Caco-2 (cell line): ENCODE results near the gene TMEM209. TPM values are rescaled to one million over a fixed set of nuclear protein-coding genes. Genes with fewer than 3 reads are reported as not detected.

Experiments used
- BruUV-seq: library from RNA; stranded (reverse); fragments of 400-500 nt; replicated peaks from 2 replicates; lab custom pipeline; 2021; lab: Mats Ljungman, UMichigan
- CTCF ChIA-PET: fragments of 300-600 bp; sonication (Branson Sonifier 250); formaldehyde crosslinking; loops from one replicate; lab custom pipeline; 2022; ENCODE audit warnings: antibody characterized with exemption; lab: Charles Lee
- POLR2A ChIA-PET: fragments of 300-600 bp; sonication (Branson Sonifier 250); formaldehyde crosslinking; loops from one replicate; lab custom pipeline; 2022; ENCODE audit warnings: antibody characterized with exemption; lab: Charles Lee
- DNase-seq, 2 experiments: peaks; one replicate each; pipeline versions ENCODE4 v3.0.0 to v3.0.0-alpha.2; 2020 to 2022
- H3K27me3 ChIP-seq: replicated peaks from 2 replicates; pipeline ENCODE4 v1.6.0; 2011; ENCODE audit warnings: low read length; ENCODE audit not compliant: control insufficient read depth, insufficient read depth
- H3K36me3 ChIP-seq: 2 replicates; pipeline ENCODE4 v1.5.1; 2011; ENCODE audit warnings: low read length; ENCODE audit not compliant: control insufficient read depth, insufficient read depth
- H3K4me1 ChIP-seq: fragments of 250-450 bp; sonication (Bioruptor Pico); 2 replicates; pipeline ENCODE4 v1.5.1; 2020; ENCODE audit warnings: mild to moderate bottlenecking
- H3K4me3 ChIP-seq: 2 replicates; pipeline ENCODE4 v1.5.1; 2011; ENCODE audit warnings: low read depth, mild to moderate bottlenecking, control low read depth, low read length
- H3K9me3 ChIP-seq: fragments of 250-450 bp; sonication (Bioruptor Pico); 2 replicates; pipeline ENCODE4 v1.5.1; 2020; ENCODE audit warnings: mild to moderate bottlenecking, moderate library complexity
- H3K27ac Mint-ChIP-seq: one replicate; pipeline ENCODE4 v1.8.0; 2022; ENCODE audit warnings: mixed read lengths; ENCODE audit not compliant: unreplicated experiment
- H3K27me3 Mint-ChIP-seq: one replicate; pipeline ENCODE4 v1.8.0; 2022; ENCODE audit warnings: mixed read lengths; ENCODE audit not compliant: insufficient read depth, unreplicated experiment
- H3K36me3 Mint-ChIP-seq: one replicate; pipeline ENCODE4 v1.8.0; 2022; ENCODE audit warnings: mild to moderate bottlenecking, mixed read lengths; ENCODE audit not compliant: insufficient read depth, unreplicated experiment
- H3K4me1 Mint-ChIP-seq: one replicate; pipeline ENCODE4 v1.8.0; 2022; ENCODE audit warnings: low read depth, mixed read lengths; ENCODE audit not compliant: unreplicated experiment
- H3K4me3 Mint-ChIP-seq: one replicate; pipeline ENCODE4 v1.8.0; 2022; ENCODE audit warnings: mild to moderate bottlenecking, moderate library complexity, mixed read lengths; ENCODE audit not compliant: unreplicated experiment
- H3K9me3 Mint-ChIP-seq: one replicate; pipeline ENCODE4 v1.8.0; 2022; ENCODE audit warnings: mixed read lengths; ENCODE audit not compliant: unreplicated experiment
- CTCF ChIP-seq, 2 experiments: fragments of 200-600 bp in 1 of 2; IDR thresholded peaks; 1 replicate in 1 of 2; 2 replicates in 1 of 2; pipeline versions ENCODE4 v1.5.1 to v1.8.0; 2011 to 2022; ENCODE audit warnings: antibody characterized with exemption in 1 of 2, control low read depth in 1 of 2, inconsistent platforms in 1 of 2, low read depth in 1 of 2, low read length in 1 of 2, mild to moderate bottlenecking in 1 of 2, moderate library complexity in 1 of 2; ENCODE audit not compliant: insufficient read depth in 1 of 2, severe bottlenecking in 1 of 2, unreplicated experiment in 1 of 2
- intact Hi-C: fragments of 100-400 bp; cut with micrococcal nuclease; formaldehyde crosslinking; loops from one replicate; pipeline ENCODE4 v1.10.0; 2022; ENCODE audit not compliant: unreplicated experiment
- total RNA-seq: library from RNA; stranded (reverse); gene quantifications from 2 replicates; pipeline ENCODE4 v1.2.3, GENCODE V29; 2022

The TMEM209 gene
- total RNA-seq, 1 experiment from 2014 or later: 34.5 TPM

GRCh38 chr7:130153211-130153908, 51.8 kb downstream of the TMEM209 start:
- CTCF ChIA-PET: interaction anchor here (1.0 to 1.4 kb wide), 2 partner anchors 57 to 81 kb away, joined by 3 to 4 read pairs; no protein-coding TSS in a partner anchor
- H3K27me3 Mint-ChIP-seq: no peaks in the 10 kb centered on the region
- no peaks in the 10 kb centered on the region for H3K36me3 ChIP-seq
- H3K9me3 ChIP-seq: no peaks in the 10 kb centered on the region
- H3K4me3 Mint-ChIP-seq: no peak overlapping the region
- BruUV-seq: no TSS peak
- POLR2A ChIA-PET: interaction anchor here (1.0 kb wide), 1 partner anchor 83 kb away, joined by 3 read pairs; the partner anchor contains the start of gene KLHDC10
- no peak for TF ChIP-seq CTCF (IDR thresholded peaks at IDR 0.05; ENCODE audit: insufficient read depth in 1 of 2, low read depth in 1 of 2, low read length in 1 of 2, severe bottlenecking in 1 of 2, unreplicated experiment in 1 of 2)
- no peaks in the 10 kb centered on the region for H3K4me1 ChIP-seq
- no peaks in the 10 kb centered on the region for H3K9me3 Mint-ChIP-seq
- no peak overlapping the region for H3K27ac Mint-ChIP-seq
- no peak for DNase-seq
- H3K36me3 Mint-ChIP-seq: peaks cover 4% of the 10 kb centered on the region
- intact Hi-C loops: no loop called here
- H3K27me3 ChIP-seq: no peaks in the 10 kb centered on the region
- no peaks in the 10 kb centered on the region for H3K4me1 Mint-ChIP-seq
- no peak overlapping the region for H3K4me3 ChIP-seq

- no peak for TF ChIP-seq CTCF (IDR thresholded peaks at IDR 0.05; ENCODE audit: insufficient read depth in 1 of 2, low read depth in 1 of 2, low read length in 1 of 2, severe bottlenecking in 1 of 2, unreplicated experiment in 1 of 2)
- Mint-ChIP-seq H3K27ac (no peak overlapping the region), H3K9me3 (no peaks in the 10 kb centered on the region), H3K4me1 (no peaks in the 10 kb centered on the region), H3K36me3 (no peaks in the 10 kb centered on the region), H3K27me3 (no peaks in the 10 kb centered on the region), H3K4me3 (no peak overlapping the region)
- Histone ChIP-seq H3K4me1 (no peaks in the 10 kb centered on the region), H3K36me3 (no peaks in the 10 kb centered on the region), H3K4me3 (no peak overlapping the region), H3K27me3 (no peaks in the 10 kb centered on the region), H3K9me3 (no peaks in the 10 kb centered on the region)
- ChIA-PET POLR2A (no interaction called here), CTCF (no interaction called here)
- intact Hi-C loops: no loop called here
- no TSS peak for BruUV-seq
- no peak for DNase-seq
Observed at GRCh38 chr7:130152493-130153210, 52.6 kb downstream of the TMEM209 start.

- no peaks in the 10 kb centered on the region for H3K36me3 Mint-ChIP-seq
- Histone ChIP-seq H3K4me1 (no peaks in the 10 kb centered on the region), H3K36me3 (no peaks in the 10 kb centered on the region), H3K27me3 (no peaks in the 10 kb centered on the region), H3K9me3 (no peaks in the 10 kb centered on the region), H3K4me3 (no peak overlapping the region)
- CTCF ChIA-PET: no interaction called here
- POLR2A ChIA-PET: no interaction called here
- H3K4me3 Mint-ChIP-seq: no peak overlapping the region
- no peak for DNase-seq
- no peaks in the 10 kb centered on the region for H3K27me3 Mint-ChIP-seq
- no peaks in the 10 kb centered on the region for H3K9me3 Mint-ChIP-seq
- no peaks in the 10 kb centered on the region for H3K4me1 Mint-ChIP-seq
- intact Hi-C loops: no loop called here
- H3K27ac Mint-ChIP-seq: no peak overlapping the region
- no peak for TF ChIP-seq CTCF (IDR thresholded peaks at IDR 0.05; ENCODE audit: insufficient read depth in 1 of 2, low read depth in 1 of 2, low read length in 1 of 2, severe bottlenecking in 1 of 2, unreplicated experiment in 1 of 2)
- BruUV-seq: no TSS peak
Observed at GRCh38 chr7:130151591-130152492, 53.4 kb downstream of the TMEM209 start.
